Measurements from ENCODE around the gene CTNNB1.

Gene CTNNB1

GRCh38 chr3:41198950-41199865 is at the start of gene CTNNB1:
CTNNB1 (plus strand) TSS chr3:41199505; CDS start chr3:41224069, 24,564 bp downstream.
- DNase-seq, result peak; percentile 81

- DNase-seq, result no peak
Observed at GRCh38 chr3:41155834-41156233, 43.5 kb upstream of the CTNNB1 start.

GRCh38 chr3:41158947-41159346 is 40.4 kb upstream of the CTNNB1 start:
- DNase-seq, result no peak

GRCh38 chr3:41159588-41160189 is 39.6 kb upstream of the CTNNB1 start:
- DNase-seq, result no peak

- no peak for DNase-seq
Observed at GRCh38 chr3:41162541-41162940, 36.8 kb upstream of the CTNNB1 start.

- DNase-seq, result no peak
Observed at GRCh38 chr3:41163006-41163405, 36.3 kb upstream of the CTNNB1 start.

GRCh38 chr3:41163421-41163820 is 35.9 kb upstream of the CTNNB1 start:
- DNase-seq, result no peak

GRCh38 chr3:41164777-41165176 is 34.5 kb upstream of the CTNNB1 start:
- DNase-seq, result no peak

- no peak for DNase-seq
Observed at GRCh38 chr3:41167722-41168497, 31.4 kb upstream of the CTNNB1 start.

GRCh38 chr3:41169023-41169422 is 30.3 kb upstream of the CTNNB1 start:
- DNase-seq, result no peak

GRCh38 chr3:41173926-41174885 is 25.1 kb upstream of the CTNNB1 start:
- DNase-seq, result no peak

GRCh38 chr3:41175365-41175764 is 23.9 kb upstream of the CTNNB1 start:
- DNase-seq, result no peak

GRCh38 chr3:41176596-41176995 is 22.7 kb upstream of the CTNNB1 start:
- no peak for DNase-seq

GRCh38 chr3:41178576-41178975 is 20.7 kb upstream of the CTNNB1 start:
- DNase-seq, result no peak

- no peak for DNase-seq
Observed at GRCh38 chr3:41180396-41180795, 18.9 kb upstream of the CTNNB1 start.

- DNase-seq, result no peak
Observed at GRCh38 chr3:41182504-41183059, 16.7 kb upstream of the CTNNB1 start.

GRCh38 chr3:41184394-41184793 is 14.9 kb upstream of the CTNNB1 start:
- DNase-seq, result no peak

GRCh38 chr3:41186297-41186696 is 13.0 kb upstream of the CTNNB1 start:
- DNase-seq, result no peak

- DNase-seq, result no peak
Observed at GRCh38 chr3:41188306-41188705, 11.0 kb upstream of the CTNNB1 start.

GRCh38 chr3:41190509-41191284 is 8.6 kb upstream of the CTNNB1 start:
- DNase-seq, result no peak

GRCh38 chr3:41192885-41193284 is 6.4 kb upstream of the CTNNB1 start:
- no peak for DNase-seq

Data from NCI-H146 (cell line).